Suppressor macrophage treated with lipopolysaccharide for 1 hour (primary cell): Measurements from ENCODE around the gene SSX5.
"Not testable (repeated sequence)": the region's sequence is repeated elsewhere in the genome, so short reads cannot be mapped to it uniquely, and the experiment has no call there.

ENCODE experiments used
- DNase-seq, 3 donors: peaks; one replicate each; pipeline ENCODE4 v3.0.0-alpha.2; 2020 to 2022

SSX5 gene

GRCh38 chrX:48196745-48197201 is at the start of gene SSX5:
SSX5 (minus strand) TSS chrX:48196795; CDS start chrX:48195358, 1,437 bp downstream.
- no peak for DNase-seq

GRCh38 chrX:48224196-48224595 is 27.6 kb upstream of the SSX5 start:
- not testable (repeated sequence) for DNase-seq

GRCh38 chrX:48214341-48214740 is 17.7 kb upstream of the SSX5 start:
- not testable (repeated sequence) for DNase-seq

GRCh38 chrX:48190024-48190423 is 6.6 kb downstream of the SSX5 start:
- DNase-seq: not testable (repeated sequence)

GRCh38 chrX:48181882-48182281 is 14.7 kb downstream of the SSX5 start:
- DNase-seq: not testable (repeated sequence)

- no peak for DNase-seq
These were observed 15.8 kb downstream of the SSX5 start for GRCh38 chrX:48180811-48181210.

GRCh38 chrX:48179691-48180090 is 16.9 kb downstream of the SSX5 start:
- no peak for DNase-seq

- DNase-seq: not testable (repeated sequence)
These were observed 30.3 kb downstream of the SSX5 start for GRCh38 chrX:48166322-48166721.

- no peak for DNase-seq
These were observed 31.4 kb downstream of the SSX5 start for GRCh38 chrX:48165241-48165640.

- no peak for DNase-seq
These were observed 40.6 kb downstream of the SSX5 start for GRCh38 chrX:48156014-48156413.

GRCh38 chrX:48154796-48155195 is 41.8 kb downstream of the SSX5 start:
- DNase-seq: no peak

GRCh38 chrX:48153769-48154168 is 42.8 kb downstream of the SSX5 start:
- DNase-seq: no peak

- DNase-seq: not testable (repeated sequence)
These were observed 53.9 kb downstream of the SSX5 start for GRCh38 chrX:48142697-48143096.

GRCh38 chrX:48141810-48142508 is 54.6 kb downstream of the SSX5 start:
- DNase-seq: not testable (repeated sequence)

GRCh38 chrX:48139076-48139475 is 57.5 kb downstream of the SSX5 start:
- not testable (repeated sequence) for DNase-seq
